GM20000 (cell line): ENCODE data around the gene FMN1.

Source experiments
- DNase-seq: peaks from one replicate; pipeline ENCODE4 v3.0.0; 2012; ENCODE audit warnings: low spot score
- TF ChIP-seq, protein P1 (sequence below): IDR thresholded peaks from 2 replicates; pipeline ENCODE4 v1.5.1; 2012; ENCODE audit warnings: mild to moderate bottlenecking, control low read depth; ENCODE audit errors: extremely low read depth, missing control alignments

The FMN1 gene

DNA sequence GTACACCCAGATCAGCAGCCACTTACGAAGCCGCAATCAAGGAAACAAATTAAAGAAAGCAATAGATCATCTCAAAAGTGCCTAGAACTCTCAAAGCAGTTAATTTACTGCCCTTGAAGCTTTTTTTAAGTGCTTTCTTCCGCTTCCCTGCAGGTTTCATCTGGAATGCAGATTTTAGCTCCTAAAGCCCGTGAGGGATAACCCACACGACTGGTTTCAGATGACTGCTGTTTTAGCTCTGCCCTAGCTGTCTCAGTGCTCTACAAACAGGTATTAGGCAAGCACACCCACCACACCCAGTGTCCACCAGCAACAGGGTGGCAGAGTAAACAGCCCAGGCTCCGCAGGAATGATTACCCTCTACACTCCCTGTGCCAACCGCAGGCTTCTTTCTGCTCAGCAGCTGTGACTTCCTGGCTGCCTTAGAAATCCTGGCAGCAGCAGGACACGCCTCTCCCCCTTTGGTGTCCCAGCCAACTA is 126.0 kb downstream of the FMN1 start:
- TF ChIP-seq, protein P1, sequence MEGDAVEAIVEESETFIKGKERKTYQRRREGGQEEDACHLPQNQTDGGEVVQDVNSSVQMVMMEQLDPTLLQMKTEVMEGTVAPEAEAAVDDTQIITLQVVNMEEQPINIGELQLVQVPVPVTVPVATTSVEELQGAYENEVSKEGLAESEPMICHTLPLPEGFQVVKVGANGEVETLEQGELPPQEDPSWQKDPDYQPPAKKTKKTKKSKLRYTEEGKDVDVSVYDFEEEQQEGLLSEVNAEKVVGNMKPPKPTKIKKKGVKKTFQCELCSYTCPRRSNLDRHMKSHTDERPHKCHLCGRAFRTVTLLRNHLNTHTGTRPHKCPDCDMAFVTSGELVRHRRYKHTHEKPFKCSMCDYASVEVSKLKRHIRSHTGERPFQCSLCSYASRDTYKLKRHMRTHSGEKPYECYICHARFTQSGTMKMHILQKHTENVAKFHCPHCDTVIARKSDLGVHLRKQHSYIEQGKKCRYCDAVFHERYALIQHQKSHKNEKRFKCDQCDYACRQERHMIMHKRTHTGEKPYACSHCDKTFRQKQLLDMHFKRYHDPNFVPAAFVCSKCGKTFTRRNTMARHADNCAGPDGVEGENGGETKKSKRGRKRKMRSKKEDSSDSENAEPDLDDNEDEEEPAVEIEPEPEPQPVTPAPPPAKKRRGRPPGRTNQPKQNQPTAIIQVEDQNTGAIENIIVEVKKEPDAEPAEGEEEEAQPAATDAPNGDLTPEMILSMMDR: no peak
- DNase-seq: no peak

DNA sequence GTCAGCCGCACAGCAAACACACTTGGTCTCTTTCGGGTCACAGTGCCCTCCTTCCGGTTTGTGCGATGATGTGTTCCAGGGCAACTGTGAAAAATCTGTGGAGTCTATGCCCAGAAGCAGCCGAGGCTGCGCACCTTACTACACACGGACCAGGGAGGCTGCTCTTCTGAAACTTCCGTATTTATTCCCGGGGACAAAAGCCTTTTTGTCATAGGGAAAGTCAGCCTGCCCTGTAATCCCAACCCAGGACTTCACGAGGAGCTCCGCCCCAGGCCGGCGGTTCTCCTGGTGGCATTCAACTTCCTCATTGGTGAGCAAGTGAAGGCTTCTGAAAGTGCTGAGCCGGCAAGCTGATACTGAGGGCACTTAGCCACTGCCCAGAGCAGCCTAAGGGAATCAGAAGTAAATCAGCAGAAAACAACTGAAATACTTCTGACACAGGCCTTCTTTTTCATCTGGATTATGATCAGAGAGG is 126.5 kb downstream of the FMN1 start:
- DNase-seq: no peak
- TF ChIP-seq, protein P1: no peak

DNA sequence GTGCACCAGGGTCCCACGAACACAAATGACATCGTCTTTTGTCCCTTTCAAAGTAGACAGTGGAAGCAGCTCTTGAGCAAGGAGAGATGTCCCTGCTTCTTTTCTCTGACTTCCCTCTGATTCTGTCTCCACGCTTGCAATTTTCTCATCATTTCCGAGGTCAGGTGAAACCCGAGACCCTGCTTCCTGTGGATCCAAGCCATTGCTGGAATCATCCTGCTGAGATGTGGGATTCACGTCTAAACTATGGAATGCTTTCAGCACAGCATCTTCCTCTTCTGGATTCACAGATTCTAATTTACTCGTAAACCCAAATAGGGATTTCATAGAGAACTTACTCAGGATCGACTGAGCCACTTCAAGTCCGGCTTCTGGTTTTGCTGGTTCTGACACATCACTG is 127.1 kb downstream of the FMN1 start:
- TF ChIP-seq, protein P1: no peak
- no peak for DNase-seq

DNA sequence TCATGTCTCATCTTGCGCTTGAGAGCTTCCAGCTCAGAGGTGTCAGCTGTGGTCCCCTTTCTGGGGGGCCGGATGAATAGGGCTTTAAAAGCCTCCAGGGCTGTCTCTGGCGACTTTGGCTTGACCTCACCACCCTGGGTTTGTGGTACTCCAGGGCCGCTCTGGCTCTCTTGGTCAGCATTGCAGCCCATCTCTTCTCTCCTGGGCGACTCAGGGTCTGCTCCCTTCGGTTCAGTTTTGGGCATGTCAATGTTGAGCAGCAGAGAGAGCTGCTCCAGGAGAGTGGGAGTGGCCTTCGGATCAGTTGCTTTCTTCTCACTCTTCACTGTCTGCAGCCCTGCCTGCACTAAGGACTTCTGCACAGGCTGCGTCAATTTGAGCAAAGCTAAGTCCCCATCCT is 127.9 kb downstream of the FMN1 start:
- TF ChIP-seq, protein P1: no peak
- no peak for DNase-seq

DNA sequence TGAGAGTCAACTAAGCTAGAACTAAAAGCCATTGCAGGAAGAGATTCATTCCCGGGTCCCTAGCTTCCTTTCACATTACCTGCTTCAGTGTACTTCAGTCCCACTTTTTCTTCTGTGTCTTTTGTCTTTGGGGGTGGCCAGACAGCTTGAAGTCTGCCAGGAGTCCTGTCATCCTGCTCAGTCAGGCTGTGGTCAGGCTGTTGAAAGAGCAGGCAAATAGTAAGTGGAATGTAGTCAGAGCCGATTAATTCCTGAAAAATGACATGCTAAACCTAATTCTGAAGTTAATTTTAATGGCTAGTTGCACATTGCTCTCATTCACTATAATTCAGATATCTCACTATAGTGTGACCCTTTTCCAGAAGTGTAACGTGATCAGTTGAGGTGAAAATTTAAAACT is 129.6 kb downstream of the FMN1 start:
- TF ChIP-seq, protein P1: no peak
- no peak for DNase-seq

DNA sequence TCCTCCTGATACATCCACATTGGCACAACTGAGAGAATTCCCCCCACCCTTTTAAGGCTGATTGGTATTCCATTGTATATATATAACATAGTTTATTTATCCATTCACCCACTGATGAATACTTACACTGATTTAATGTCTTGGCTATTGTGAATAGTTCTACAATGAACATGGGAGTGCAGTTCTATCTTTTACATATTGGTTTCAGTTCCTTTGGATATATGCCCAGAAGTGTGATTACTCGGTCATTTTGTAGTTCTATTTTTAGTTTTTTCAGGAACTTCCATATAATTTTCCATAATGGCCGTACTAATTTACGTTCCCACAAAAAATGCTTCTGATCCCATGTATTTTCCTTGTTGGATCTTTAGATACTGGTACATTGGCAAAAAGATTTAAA is 135.3 kb downstream of the FMN1 start:
- DNase-seq: no peak
- TF ChIP-seq, protein P1: no peak

DNA sequence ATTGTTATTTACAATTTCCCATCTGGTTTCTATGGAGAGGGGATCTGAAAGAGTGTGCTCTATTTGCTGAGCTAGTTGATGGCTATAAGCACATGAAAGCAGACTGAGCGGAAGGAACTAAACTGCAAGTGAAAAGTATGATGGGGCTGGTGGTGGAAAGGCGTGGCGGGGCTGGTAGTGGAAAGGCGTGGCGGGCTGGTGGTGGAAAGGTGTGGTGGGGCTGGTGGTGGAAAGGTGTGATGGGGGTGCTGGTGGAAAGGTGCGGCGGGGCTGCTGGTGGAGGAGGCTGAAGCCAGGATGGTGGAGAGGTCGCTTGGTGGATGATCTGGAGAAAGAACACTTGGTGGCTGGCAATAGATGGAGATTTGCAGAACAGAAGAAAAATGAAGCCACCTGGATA is 136.7 kb downstream of the FMN1 start:
- DNase-seq: no peak
- TF ChIP-seq, protein P1: no peak
